K562 (cell line): ENCODE results near the gene RETSAT. TPM values are rescaled to one million over a fixed set of nuclear protein-coding genes. Genes with fewer than 3 reads are reported as not detected.

Source experiments
- ARID4B ChIP-seq: sonication (generic); formaldehyde crosslinking; IDR thresholded peaks from 2 replicates; pipeline ENCODE4 v1.8.0; 2022; ENCODE audit warnings: mild to moderate bottlenecking, missing genetic modification reagents
- ATF6 ChIP-seq: sonication (generic); formaldehyde crosslinking; IDR thresholded peaks from 2 replicates; pipeline ENCODE4 v1.4.0; 2020; ENCODE audit warnings: mild to moderate bottlenecking, missing genetic modification reagents
- CAMTA2 ChIP-seq: fragments of 250-450 bp; sonication (Bioruptor Pico); conservative IDR thresholded peaks from 2 replicates; pipeline ENCODE4 v1.5.1; 2022
- CEBPG ChIP-seq, 3 experiments: fragments of 200-800 bp in 1 of 3; sonication (Bioruptor generic) in 1 of 3; sonication (generic) in 1 of 3; formaldehyde crosslinking in 1 of 3; IDR thresholded peaks in 2 of 3; conservative IDR thresholded peaks in 1 of 3; 2 replicates each; pipeline versions ENCODE4 v1.6.1 to v1.8.0; 2016 to 2022; ENCODE audit warnings: missing compliant biosample characterization in 2 of 3, missing genetic modification characterization in 2 of 3, mild to moderate bottlenecking in 1 of 3, missing genetic modification reagents in 1 of 3
- E2F3 ChIP-seq: fragments of 250-450 bp; sonication (Bioruptor Pico); IDR thresholded peaks from 2 replicates; pipeline ENCODE4 v1.4.0; 2020; ENCODE audit warnings: mild to moderate bottlenecking
- ERF ChIP-seq: fragments of 450-650 bp; formaldehyde crosslinking; IDR thresholded peaks from 2 replicates; pipeline ENCODE4 v1.4.0; 2020; ENCODE audit warnings: mild to moderate bottlenecking, mixed read lengths
- FOXM1 ChIP-seq, 2 experiments: fragments of 450-650 bp in 1 of 2; sonication (generic) in 1 of 2; formaldehyde crosslinking in 1 of 2; IDR thresholded peaks; 2 replicates each; pipeline versions ENCODE4 v1.6.1 to v1.9.0; 2017 to 2022; ENCODE audit warnings: low read depth in 2 of 2, mild to moderate bottlenecking in 2 of 2, missing genetic modification reagents in 1 of 2, moderate library complexity in 1 of 2
- KDM4B ChIP-seq, 2 experiments: fragments of 450-650 bp in 1 of 2; sonication (generic) in 1 of 2; IDR thresholded peaks; 2 replicates each; pipeline ENCODE4 v1.6.1; 2016 to 2017; ENCODE audit warnings: borderline replicate concordance in 2 of 2, antibody characterized with exemption in 1 of 2, low read depth in 1 of 2, mild to moderate bottlenecking in 1 of 2
- MXD1 ChIP-seq: fragments of 250-450 bp; sonication (Bioruptor Pico); IDR thresholded peaks from 2 replicates; pipeline ENCODE4 v1.8.0; 2021; ENCODE audit warnings: borderline replicate concordance, mild to moderate bottlenecking, moderate library complexity; ENCODE audit not compliant: poor library complexity, severe bottlenecking
- NCOA1 ChIP-seq: fragments of 450-650 bp; IDR thresholded peaks from 2 replicates; pipeline ENCODE4 v1.6.1; 2016; ENCODE audit warnings: low read depth
- NFE2L1 ChIP-seq: fragments of 450-650 bp; IDR thresholded peaks from 2 replicates; pipeline ENCODE4 v1.6.1; 2016; ENCODE audit warnings: missing genetic modification characterization, low read depth, mild to moderate bottlenecking, missing compliant biosample characterization, moderate library complexity, borderline replicate concordance
- PHTF2 ChIP-seq: fragments of 250-450 bp; sonication (Bioruptor Pico); IDR thresholded peaks from 2 replicates; pipeline ENCODE4 v1.5.0; 2021; ENCODE audit warnings: mild to moderate bottlenecking
- PML ChIP-seq: IDR thresholded peaks from 2 replicates; pipeline ENCODE4 v1.6.1; 2012; ENCODE audit warnings: low read length, inconsistent platforms
- POLR2H ChIP-seq: IDR thresholded peaks from 2 replicates; pipeline ENCODE4 v1.6.1; 2016; ENCODE audit warnings: missing genetic modification characterization, low read depth, mild to moderate bottlenecking, control low read depth, missing compliant biosample characterization, moderate library complexity
- PTBP1 ChIP-seq: fragments of 200-400 bp; formaldehyde crosslinking; IDR thresholded peaks from 2 replicates; pipeline ENCODE4 v1.6.1; 2017; ENCODE audit warnings: low read depth, low read length
- SMARCA5 ChIP-seq: fragments of 450-650 bp; IDR thresholded peaks from 2 replicates; pipeline ENCODE4 v1.6.1; 2016
- TCF7L2 ChIP-seq: fragments of 150-350 bp; IDR thresholded peaks from 2 replicates; pipeline ENCODE4 v1.6.1; 2016; ENCODE audit warnings: low read depth, mild to moderate bottlenecking, low read length, moderate library complexity
- TRIM24 ChIP-seq, 2 experiments: fragments of 450-650 bp; IDR thresholded peaks; 2 replicates each; pipeline ENCODE4 v1.6.1; 2016
- ZBTB1 ChIP-seq: sonication (generic); formaldehyde crosslinking; IDR thresholded peaks from 2 replicates; pipeline ENCODE4 v1.8.1; 2023; ENCODE audit warnings: missing genetic modification reagents, low read depth, mild to moderate bottlenecking, borderline replicate concordance
- ZNF12 ChIP-seq: sonication (generic); formaldehyde crosslinking; IDR thresholded peaks from 2 replicates; pipeline ENCODE4 v1.4.0; 2020; ENCODE audit warnings: mild to moderate bottlenecking, missing genetic modification reagents
- ZNF696 ChIP-seq: fragments of 250-450 bp; sonication (Bioruptor Pico); conservative IDR thresholded peaks from 2 replicates; pipeline ENCODE4 v1.4.0; 2020; ENCODE audit warnings: mild to moderate bottlenecking, moderate library complexity
- polyA plus RNA-seq, 8 experiments: library from polyadenylated mRNA; depleted of rRNA in 4 of 8; stranded (reverse) in 5 of 8; unstranded in 3 of 8; fragments of >200 nt; fragmentation: Nextera tagmentation in 2 of 8; fragmentation: Illumina TruSeq in 1 of 8; extraction: Ambion mirVana in 2 of 8; extraction: Trizol in 1 of 8; gene quantifications; 2 replicates each; pipeline versions ENCODE4 v1.2.1 to v1.2.3, GENCODE V29; 2011 to 2014; ENCODE audit warnings: inconsistent platforms in 1 of 8, missing spikeins in 1 of 8
- total RNA-seq, 7 experiments: library from RNA; depleted of rRNA in 6 of 7; stranded (reverse); fragments of >200 nt in 6 of 7; fragmentation: Illumina TruSeq in 2 of 7; extraction: Trizol in 2 of 7; gene quantifications; 2 replicates each; pipeline versions ENCODE4 v1.2.1 to v1.2.3, GENCODE V29; 2011 to 2021; ENCODE audit warnings: low replicate concordance in 1 of 7

RETSAT gene
- total and polyA plus RNA-seq, 9 of the 15 experiments (the other 6 are each of a cell fraction or from before 2014, with no cell fraction given) = 1.9 to 21.6 (median 16.5) TPM

GRCh38 chr2:85327822-85328617 is 26.3 kb downstream of the RETSAT start, which contains the start of gene TGOLN2 (continued):
- TF ChIP-seq MXD1 (CRISPR knock-in tag) (no peak), PML (peak; percentile 94), ERF (CRISPR knock-in tag) (no peak), POLR2H (tag) (peak; percentile 95), FOXM1 (IDR thresholded peaks at IDR 0.05; ENCODE audit: low read depth) (no peak), FOXM1 (CRISPR knock-in tag; IDR thresholded peaks at IDR 0.05; ENCODE audit: low read depth) (no peak), NCOA1 (no peak), ZBTB1 (peak; percentile 65; the same call in 1 of the 2 replicates), PHTF2 (CRISPR knock-in tag) (no peak), CAMTA2 (CRISPR knock-in tag) (no peak), E2F3 (CRISPR knock-in tag) (peak; percentile 88), SMARCA5 (no peak; the same call in 1 of the 2 replicates), TCF7L2 (no peak), ARID4B (CRISPR knock-in tag) (peak; percentile 63), KDM4B (IDR thresholded peaks at IDR 0.05; ENCODE audit: borderline replicate concordance in 2 of 2, low read depth in 1 of 2) (0 out of 4 replicates have a peak, but pooled peaks of 1 of the 2 experiments have one; percentile 58), NFE2L1 (no peak), ZNF696 (CRISPR knock-in tag) (no peak), ATF6 (peak; percentile 89), PTBP1 (no peak), ZNF12 (CRISPR knock-in tag) (peak; percentile 53; the same call in 1 of the 2 replicates), TRIM24 (IDR thresholded peaks at IDR 0.05) (peak in 1 of 2 experiments; percentile 43; a peak in 1 of 4 replicates), CEBPG (CRISPR knock-in tag; IDR thresholded peaks at IDR 0.05) (no peak), CEBPG (tag; conservative IDR thresholded peaks at IDR 0.05 in 1 of 2, IDR thresholded peaks at IDR 0.05 in 1 of 2) (no peak)
